T-helper 1 cell (primary cell): Measurements from ENCODE around the gene ADGRL1.
"Not testable (repeated sequence)": the region's sequence is repeated elsewhere in the genome, so short reads cannot be mapped to it uniquely, and the experiment has no call there.

ENCODE experiments used
- DNase-seq, 5 donors: peaks; one replicate each; pipeline ENCODE4 v3.0.0-alpha.2; 2012 to 2020
- total RNA-seq, 4 donors: gene quantifications; one replicate each; lab custom pipeline; 2026; lab: John Stamatoyannopoulos, UW

ADGRL1 gene
- 24.2 to 28.2 (median 26.3) reads per million in 4 donors for total RNA-seq

DNA sequence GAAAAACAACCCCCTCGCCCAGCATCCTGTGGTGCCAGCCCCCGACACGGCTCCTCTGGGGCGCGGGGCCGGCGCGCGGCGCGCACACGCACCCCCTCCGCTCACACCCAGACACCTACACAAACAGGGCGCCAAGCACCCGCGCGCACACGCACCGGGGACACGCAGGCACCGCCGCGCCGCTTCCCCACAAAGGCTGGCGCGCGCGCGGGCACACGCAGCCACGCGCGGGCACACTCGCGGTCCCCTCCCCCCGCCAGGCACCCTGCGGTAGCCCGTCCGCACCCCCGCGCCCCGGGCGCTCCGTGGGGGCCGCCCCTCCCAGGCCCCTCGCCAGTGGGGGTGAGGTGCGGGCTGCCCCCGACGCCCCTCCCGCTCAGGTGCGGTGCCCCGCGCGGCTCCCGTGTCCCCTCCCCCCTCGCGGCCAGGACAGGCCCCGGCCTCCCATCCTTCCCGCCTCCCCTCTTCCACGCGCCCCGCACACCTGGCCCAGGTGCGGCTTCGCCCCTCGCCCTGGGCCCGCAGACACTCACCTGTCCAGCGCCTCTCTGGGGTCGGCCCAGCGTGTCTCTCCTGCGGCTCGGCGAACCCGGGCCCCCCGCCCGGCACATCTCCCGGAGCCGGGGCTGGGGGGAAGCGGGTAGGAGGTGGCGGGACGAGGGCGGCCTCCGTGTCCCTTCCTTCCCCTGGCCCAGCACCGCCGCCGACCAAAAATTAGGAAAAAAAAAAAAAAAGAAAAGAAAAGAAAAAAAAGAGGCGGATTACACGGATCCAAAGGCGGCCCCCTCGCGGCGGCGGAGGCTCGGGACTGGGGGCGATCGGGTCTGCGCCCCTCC lies at the start of gene ADGRL1:
Gene ADGRL1 (minus strand): TSS at position 718 of the 836 bp plus-strand sequence. CDS start 22,567 bp downstream, outside the sequence.
- peak in 2 of 5 donors; percentile 14 to 31 for DNase-seq

DNA sequence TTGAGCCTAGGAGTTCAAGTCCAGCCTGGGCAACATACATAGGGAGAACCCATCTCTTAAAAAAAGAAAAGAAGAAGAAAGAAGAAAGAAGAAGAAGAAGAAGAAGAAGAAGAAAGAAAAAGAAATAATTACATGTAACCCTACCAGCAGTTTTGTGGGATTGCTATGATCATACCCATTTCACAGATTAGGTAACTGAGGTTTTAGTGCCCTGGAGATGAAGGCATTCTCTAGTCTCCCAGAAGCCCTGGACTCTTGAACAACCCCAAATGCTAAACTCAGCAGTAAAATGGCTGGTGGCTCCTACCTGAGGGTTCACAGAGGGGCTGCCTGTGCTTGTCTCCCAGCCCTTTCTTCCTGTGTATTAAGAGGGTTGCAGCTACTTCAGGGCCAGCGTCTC lies 49.3 kb upstream of the ADGRL1 start:
- DNase-seq, result not testable (repeated sequence)

DNA sequence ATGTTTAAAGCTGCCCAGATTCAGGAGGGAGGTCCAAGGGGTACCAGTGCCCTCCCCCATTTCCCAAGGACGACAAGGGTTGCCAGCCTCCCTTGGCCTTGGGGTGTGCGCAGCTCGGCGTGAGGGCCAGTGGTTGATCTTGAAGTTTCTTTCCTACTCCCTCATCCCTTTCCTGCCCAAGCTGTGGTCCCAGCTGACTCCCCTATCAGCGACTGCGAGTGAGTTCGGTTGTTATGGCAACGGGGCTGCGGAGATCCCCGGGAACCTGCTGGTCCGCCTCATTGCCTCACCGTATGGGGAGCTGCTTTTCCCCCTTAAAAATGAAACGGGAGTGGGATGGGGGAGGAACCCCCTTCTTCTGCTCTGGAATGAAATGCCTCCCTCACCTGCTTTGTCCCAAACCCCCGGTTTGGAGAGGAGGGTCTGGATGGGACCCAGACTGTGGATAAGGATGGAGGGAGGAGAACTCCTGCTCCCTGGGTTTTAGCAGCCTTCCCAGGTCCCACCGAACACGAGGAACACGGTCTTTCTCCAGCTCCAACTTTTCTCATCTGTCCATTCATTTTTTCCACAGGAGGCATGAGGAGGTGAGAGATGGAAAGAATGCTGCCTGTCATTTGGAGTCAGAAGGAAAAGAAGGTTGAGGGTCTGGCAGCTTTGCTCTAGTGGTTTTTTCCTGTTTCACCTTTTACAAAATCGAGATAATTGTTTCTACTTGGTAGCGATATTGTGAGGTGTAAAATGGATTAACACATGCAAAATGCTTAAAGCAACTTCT lies 48.0 kb upstream of the ADGRL1 start:
- DNase-seq, result peak in 1 of 5 donors; percentile 10

DNA sequence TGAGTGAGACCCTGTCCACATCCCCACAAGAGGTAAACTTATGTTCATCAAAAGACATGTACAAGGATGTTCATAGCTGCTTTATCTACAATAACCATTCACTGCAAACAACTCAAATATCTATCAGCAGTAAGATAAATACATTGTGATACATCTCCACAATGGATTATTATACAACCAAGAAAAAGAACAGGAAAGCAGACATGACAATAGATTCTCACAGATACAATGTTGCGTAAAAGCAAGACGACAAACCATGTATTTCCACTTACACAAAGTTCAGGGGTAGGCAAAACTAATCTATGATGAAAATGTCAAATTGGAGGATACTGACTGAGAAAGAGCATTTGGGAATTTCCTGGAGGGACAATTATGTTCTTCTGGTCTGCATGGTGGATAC lies 46.2 kb upstream of the ADGRL1 start:
- not testable (repeated sequence) for DNase-seq

DNA sequence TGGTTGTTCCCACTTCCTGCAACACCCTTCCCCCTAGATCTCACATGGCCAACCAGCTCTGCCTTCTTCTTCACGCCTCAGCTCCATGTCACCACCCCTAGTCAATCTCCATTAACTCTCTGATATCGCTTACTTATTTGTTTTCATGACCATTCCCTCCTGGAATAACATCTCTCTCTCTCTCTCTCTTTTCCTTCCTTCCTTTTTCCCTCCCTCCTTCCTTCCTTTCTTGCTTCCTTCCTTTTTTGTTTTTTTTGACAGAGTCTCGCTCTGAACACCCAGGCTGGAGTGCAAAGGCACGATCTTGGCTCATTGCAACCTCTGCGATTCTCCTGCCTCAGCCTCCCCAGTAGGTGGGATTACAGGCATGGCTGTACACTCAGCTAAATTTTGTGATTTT lies 44.9 kb upstream of the ADGRL1 start:
- no peak for DNase-seq

DNA sequence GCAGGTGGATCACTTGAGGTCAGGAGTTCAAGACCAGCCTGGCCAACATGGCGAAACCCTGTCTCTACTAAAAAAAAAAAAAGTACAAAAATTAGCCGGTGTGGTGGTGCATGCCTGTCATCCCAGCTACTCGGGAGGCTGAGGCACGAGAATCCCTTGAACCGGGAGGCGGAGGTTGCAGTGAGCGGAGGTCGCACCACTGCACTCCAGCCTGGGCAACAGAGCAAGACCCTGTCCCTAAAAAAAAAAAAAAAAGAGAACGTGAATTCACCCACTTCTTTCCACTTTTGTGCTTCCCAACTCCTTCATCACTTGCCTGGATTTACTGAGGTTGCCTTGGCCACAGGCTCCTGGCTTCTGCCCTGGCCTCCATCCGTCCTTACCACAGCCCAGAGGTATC lies 44.3 kb upstream of the ADGRL1 start:
- DNase-seq, result not testable (repeated sequence)

DNA sequence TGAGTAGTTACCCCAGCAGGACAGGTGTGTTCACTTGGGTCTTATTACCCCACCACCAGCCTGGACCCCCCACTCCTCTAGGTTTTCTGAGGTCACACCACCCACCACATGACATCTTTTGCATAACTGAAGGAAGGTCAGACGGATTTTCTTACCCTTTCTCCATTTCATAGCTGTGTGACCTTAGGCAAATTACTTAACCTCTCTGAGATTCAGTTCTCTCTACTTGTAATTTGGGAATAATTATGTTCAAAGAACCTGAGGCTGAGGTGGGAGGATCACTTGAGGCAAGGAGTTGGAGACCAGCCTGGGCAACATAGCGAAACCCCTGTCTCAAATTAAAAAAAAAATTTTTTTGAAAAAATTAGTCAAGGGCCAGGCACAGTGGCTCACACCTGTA lies 43.9 kb upstream of the ADGRL1 start:
- not testable (repeated sequence) for DNase-seq

DNA sequence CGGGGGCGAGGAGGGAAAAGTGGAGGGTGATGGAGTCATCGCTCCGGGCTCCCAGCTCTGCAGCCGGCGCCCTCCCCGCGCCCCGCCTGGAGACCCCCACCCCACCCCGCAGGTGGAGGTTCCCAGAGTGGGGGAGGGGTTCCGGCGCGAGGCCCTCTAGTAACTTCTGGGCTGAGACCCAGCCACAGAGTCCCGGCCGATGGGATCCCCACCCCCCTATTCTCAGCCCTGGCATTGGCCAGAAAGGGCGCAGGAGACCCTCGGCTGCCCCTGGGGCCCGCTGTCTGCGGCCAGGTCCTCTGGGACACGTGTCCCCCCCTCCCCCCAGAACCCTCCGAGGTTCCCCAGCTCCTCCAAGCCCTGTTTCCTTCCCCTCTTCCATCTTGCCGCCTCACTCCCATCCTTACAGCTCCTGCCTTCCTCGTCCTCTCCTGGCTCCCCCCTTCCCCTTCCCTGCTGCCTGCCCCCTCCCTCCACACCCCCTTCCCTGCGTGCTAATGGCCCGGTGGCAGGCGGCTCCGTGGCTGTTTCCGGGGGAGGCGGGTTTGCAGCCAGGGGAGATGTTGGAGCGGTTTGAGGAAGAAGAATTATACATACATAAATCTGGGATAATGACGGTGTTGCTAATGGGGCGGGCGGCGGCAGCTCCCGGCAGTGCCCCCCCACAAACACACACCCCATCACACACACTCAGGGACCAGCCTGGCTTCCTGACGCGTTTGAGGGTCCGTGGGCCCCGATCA lies 43.2 kb upstream of the ADGRL1 start:
- DNase-seq, result peak in 2 of 5 donors; percentile 3 to 5

DNA sequence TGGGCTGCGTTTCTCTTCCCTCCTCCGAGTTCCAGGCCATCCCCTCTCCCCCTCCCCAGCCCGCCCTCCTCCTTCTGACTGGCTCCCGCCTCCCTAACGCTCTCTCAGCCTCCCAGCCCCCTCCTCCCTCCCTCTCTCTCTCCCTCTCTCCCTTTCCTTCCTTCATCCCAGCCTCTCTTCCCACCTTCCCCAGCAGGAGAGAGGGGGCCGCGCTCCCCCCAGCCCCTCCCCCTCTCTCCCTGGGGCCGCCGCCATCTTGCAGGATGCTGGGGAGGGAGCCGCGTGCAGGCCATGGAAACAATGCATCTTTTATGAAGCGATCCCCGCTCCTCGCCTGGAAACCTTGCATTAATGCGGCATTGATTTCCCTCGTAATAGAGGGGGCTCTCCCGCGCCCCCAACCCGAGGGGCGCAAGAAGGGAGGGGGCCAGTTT lies 42.6 kb upstream of the ADGRL1 start:
- peak in 2 of 5 donors; percentile 24 to 27 for DNase-seq

DNA sequence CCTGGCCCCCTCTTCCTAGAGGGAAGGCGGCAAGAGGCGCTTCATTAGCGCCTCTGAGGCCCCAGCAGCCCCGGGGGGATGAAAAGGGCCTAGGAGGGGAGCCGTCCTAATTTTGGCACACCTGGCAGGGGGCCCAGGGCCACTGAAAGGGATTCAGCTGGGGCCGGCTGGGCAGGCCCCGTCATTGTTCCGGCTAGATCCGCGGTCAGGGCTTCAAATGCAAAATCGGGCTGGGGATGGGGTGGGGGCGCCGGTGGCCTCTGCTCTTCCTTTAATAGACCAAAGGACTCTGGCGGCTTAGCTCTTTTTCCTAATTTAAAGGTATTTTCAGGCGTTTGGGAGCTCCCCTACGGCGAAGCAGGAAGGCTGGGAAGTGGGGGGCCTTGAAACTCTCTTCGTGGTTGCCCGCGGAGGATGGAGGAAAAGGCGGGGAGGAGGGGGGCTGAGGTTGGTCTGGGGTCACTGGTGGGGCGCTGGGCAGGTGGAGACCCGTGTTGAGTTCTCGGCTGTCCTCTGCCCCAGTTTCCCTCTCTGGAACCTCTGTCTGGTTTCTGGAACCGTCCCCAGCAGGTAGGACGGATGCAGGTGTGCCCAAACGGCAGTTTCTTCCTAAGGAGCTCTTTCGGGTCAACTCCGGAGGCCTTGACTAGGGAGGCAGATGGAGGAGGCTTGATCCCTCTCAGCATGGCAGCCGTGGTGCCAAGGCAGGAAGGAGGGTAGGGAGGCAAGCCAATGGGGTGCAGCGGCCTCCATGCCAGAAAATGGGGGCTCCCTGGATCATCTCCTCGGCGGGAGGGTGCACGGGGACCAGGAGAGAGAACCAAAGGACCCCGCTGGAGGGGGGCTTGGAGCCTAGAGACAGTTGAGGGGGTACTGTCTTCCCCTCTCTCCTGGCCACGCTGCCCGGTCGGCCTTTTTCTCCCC lies 41.8 kb upstream of the ADGRL1 start:
- not testable (repeated sequence) for DNase-seq

DNA sequence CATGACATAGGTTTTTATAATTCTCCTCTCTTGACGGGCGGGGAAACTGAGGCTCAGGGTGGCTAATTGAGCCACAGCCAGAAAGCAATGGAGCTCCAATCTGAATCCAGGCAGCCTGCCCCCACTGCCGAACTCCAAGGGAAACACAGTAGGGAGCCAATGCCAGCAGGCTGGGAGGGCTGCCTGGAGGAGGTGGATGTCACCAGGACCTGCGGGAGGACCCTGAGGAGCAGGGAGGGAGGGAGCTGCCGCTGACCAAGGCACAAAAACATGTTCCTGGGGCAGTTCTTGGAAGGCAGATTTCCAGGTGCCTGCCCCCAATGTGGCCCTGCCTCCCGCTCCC lies 41.2 kb upstream of the ADGRL1 start:
- not testable (repeated sequence) for DNase-seq

DNA sequence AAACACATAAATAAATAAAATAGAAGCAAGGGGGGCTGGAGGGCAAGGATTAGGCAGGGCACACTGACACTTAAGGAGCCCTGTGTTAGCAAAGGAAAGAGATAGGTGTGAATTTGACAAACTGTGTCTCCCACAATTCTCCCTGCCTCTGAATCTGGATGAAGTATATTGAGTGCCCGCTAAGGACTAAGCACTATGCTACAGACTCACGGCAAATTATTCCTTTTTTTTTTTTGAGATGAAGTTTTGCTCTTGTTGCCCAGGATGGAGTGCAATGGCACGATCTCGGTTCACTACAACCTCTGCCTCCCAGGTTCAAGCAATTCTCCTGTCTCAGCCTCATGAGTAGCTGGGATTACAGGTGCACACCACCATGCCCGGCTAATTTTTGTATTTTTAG lies 38.4 kb upstream of the ADGRL1 start:
- not testable (repeated sequence) for DNase-seq

DNA sequence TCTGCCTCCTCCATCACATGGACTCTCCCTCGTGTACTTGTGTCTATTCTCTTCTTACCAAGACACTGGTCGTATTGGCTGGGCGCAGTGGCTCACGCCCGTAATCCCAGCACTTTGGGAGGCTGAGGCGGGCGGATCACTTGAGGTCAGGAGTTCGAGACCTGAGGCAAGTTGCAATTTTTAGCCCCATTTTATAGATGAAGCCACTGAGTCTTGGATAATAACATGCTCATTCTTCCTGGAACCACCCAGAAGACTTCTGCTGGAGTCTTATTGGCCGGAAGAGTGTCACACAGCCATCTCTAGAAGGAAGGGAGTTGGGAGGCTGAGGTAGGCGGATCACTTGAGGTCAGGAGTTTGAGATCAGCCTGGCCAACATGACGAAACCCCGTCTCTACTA lies 37.7 kb upstream of the ADGRL1 start:
- DNase-seq, result not testable (repeated sequence)

DNA sequence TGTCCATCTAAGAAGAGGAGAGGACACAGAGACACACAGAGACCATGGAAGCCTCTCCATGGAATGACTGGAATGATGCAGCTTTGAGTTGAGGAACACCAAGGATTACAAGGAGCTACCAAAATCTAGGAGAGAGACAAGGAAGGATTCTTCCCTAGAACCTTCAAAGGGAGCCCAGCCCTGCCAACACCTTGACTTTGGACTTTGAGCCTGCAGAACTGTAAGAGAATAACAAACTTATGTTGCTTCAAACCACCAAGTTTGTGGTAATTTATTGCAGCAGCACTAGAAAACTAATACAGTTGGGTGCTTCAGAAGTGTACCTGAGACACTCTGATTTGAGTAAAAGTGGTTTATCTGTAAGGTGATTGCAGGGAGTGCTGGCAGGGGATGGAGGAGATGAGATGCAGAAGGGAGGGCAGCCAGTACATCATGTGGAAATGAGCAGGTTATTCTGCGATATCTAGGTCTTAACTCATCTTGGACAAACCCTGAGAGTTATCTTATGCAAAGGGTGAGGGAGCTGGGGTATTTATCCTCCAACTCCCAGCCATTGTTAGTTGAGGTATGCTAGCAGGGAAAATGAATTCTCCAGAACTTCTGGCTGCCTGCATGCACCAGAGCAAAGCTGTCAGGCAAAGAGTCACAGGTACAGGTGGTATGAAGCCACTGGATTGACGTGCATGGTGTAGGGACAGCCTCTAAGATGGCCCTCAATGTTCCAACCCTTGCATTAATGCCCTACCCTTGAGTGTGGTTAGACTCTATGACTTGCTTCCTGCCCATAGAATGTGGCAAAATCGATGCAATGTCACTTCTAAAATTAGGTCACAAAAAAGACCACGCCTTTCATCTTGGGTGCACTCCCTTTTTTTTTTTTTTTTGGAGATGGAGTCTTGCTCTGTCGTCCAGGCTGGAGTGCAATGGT lies 31.3 kb upstream of the ADGRL1 start:
- DNase-seq, result no peak

DNA sequence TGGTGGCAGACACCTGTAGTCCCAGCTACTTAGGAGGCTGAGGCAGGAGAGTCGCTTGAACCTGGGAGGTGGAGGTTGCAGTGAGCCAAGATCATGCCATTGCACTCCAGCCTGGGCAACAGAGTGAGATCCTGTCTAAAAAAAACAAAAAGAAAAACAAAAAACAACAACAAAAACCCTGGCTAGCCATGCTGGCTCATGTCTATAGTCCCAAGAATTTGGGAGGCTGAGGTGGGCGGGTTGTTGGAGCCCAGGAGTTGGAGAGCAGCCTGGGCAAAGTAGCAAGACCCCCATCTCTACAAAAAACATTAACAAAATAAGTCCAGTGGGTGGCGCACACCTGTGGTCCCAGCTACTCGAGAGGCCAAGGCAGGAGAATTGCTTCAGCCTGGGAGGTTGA lies 27.0 kb upstream of the ADGRL1 start:
- DNase-seq, result not testable (repeated sequence)

DNA sequence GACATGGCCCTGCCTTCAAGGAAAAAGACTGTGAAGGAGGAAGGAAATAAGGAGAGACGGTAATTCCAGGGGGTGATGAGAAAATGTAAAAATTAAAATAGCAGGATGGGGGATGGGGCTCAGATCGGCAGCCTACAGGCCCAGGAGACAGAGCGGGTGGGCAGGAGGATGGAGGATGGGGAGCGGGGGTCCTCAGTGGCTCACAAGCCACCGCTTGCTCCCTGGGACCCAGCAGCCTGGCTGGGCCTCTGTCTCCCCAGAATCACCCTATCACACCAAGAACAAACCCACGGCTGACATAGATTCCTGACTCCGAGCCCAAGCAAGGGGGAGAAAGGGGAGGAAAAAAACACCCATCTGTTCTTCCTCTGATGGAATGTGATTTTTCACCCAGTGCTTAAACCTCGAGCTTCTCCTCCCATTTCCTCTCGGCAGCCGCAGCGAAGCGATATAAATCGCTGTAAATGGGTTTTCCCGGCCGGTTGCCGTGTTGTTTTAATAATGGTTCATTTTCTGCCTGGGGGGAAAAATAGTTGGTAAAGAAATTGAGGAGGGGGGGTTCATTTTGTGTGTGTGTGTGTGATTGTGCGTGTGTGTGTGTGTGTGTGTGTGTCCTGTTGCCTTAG lies 22.6 kb upstream of the ADGRL1 start:
- not testable (repeated sequence) for DNase-seq

DNA sequence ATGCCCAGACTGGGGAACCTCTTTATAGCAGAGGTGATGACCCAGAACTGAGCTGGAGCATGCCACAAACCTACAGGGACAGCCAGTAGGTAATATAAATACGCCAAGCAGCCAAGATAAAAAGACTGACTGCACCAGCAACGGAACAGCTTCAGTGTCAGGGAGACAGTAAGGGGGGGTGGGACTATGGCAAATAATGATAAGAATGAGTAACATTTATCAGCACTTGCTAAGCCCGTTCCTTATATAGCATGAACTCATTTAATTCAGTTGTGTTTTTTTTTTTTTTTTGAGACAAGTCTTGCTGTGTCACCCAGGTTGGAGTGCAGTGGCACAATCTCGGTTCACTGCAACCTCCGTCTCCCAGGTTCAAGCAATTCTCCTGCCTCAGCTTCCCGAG lies 20.5 kb upstream of the ADGRL1 start:
- DNase-seq, result not testable (repeated sequence)

DNA sequence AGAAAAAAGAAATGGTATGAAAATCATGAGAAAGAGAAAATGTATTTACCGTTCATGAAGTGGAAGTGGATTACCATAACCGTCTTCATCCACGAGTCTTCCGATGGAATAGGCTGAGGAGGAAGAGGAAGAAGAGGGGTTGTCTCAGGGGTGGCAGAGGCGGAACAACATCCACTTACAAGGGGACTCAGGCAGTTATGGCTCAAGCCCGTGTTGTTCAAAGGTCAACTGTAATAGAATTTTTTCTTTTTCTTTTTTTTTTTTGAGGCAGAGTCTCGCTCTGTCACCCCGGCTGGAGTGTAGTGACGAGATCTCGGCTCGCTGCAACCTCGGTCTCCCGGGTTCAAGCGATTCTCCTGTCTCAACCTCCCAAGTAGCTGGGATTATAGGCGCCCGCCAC lies 16.9 kb upstream of the ADGRL1 start:
- no peak for DNase-seq

DNA sequence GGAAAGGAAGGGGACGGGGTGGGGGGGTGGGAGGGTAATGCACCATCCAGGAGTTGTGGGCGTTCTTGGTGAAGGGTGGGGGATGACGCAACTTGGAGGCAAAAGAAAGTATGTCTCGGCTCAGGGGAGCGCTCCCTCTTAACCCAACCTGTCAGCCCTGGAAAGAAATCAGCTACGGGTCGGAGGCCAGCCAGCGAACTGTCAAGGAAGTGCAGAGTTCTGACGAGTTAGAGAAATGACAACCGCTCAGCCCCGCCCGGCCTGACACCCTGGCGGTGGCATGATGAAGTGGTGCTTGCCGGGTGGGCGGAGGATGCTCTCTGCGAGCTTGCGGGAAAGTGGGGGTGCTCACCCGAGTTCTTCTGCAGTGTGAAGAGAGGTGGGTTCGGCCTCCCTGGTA lies 15.4 kb upstream of the ADGRL1 start:
- DNase-seq, result peak; percentile 42 to 70 (median 67)
